SU-DHL-6 (cell line): ENCODE measurements around the gene CHST9.

Experiments
- EZH2phosphoT487 ChIP-seq: fragments of 200-600 bp; sonication (generic), shearing (Covaris generic); conservative IDR thresholded peaks from 2 replicates; pipeline ENCODE4 v1.6.1; 2018; ENCODE audit warnings: mild to moderate bottlenecking, antibody characterized with exemption, low read length, moderate library complexity, mixed read lengths
- TF ChIP-seq, protein P1 (sequence below): fragments of 200-600 bp; sonication (generic); IDR thresholded peaks from one replicate; pipeline ENCODE4 v1.5.1; 2017; ENCODE audit warnings: antibody characterized with exemption, mild to moderate bottlenecking, low read length, moderate library complexity; ENCODE audit not compliant: insufficient read depth, poor library complexity, severe bottlenecking

DNA sequence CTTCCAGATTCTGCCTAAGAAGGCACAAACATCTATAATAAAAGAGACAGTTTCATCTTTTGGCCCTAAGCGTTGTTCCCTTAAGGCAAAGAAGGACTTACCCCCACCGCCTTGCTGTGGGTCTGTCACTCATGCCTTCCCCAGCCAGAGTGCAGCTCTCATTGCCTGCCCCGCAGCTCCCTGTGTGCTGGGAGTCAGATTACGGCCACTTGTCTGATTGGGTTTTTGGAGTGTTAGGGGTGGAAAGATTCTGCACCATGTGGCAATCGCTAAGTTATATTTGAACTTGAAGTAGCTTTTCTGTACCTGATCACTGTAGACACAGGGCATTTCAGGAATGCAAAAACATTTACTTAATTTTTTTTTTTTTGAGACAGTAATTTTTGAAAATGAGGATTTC is 319.6 kb downstream of the CHST9 start, which contains the start of gene AQP4:
- TF ChIP-seq, protein P1, sequence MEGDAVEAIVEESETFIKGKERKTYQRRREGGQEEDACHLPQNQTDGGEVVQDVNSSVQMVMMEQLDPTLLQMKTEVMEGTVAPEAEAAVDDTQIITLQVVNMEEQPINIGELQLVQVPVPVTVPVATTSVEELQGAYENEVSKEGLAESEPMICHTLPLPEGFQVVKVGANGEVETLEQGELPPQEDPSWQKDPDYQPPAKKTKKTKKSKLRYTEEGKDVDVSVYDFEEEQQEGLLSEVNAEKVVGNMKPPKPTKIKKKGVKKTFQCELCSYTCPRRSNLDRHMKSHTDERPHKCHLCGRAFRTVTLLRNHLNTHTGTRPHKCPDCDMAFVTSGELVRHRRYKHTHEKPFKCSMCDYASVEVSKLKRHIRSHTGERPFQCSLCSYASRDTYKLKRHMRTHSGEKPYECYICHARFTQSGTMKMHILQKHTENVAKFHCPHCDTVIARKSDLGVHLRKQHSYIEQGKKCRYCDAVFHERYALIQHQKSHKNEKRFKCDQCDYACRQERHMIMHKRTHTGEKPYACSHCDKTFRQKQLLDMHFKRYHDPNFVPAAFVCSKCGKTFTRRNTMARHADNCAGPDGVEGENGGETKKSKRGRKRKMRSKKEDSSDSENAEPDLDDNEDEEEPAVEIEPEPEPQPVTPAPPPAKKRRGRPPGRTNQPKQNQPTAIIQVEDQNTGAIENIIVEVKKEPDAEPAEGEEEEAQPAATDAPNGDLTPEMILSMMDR: no peak
- TF ChIP-seq EZH2phosphoT487: no peak
